GM21515 (cell line): ENCODE data around the gene ESAM.

Experiments used
- ATAC-seq: cut with Tn5 transposase; IDR thresholded peaks from one replicate; pipeline ENCODE4 v1.9.1; 2021; ENCODE audit not compliant: unreplicated experiment

ESAM gene, protein sequence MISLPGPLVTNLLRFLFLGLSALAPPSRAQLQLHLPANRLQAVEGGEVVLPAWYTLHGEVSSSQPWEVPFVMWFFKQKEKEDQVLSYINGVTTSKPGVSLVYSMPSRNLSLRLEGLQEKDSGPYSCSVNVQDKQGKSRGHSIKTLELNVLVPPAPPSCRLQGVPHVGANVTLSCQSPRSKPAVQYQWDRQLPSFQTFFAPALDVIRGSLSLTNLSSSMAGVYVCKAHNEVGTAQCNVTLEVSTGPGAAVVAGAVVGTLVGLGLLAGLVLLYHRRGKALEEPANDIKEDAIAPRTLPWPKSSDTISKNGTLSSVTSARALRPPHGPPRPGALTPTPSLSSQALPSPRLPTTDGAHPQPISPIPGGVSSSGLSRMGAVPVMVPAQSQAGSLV

DNA sequence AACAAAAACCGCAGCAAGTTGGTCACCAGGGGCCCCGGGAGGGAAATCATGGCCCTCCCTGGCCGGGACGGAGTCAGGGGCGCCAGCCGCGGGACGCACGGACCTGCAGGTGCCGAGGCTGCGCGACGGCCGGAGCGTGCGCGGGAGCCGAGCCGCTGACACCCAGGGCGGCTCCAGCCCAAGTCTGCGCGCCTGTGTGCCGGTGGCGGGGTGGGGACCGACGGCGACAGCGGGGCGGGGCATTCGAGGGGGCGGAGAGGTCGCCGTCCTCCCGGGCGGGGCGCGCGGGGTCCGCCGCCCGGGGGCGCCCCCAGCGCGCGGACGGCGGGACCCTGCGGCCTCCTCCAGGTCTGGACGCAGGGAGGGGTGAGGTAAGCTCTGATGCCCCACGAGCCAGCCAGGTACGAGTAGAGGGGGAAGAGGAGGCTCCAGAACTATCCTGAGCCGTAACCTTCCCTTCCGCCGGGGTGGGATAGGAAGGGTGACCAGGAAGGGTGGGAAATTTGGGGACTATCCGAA lies at the start of gene ESAM:
Gene ESAM, minus strand, starts transcription at position 186 of the 519 bp plus-strand sequence. Its CDS starts 136 bp downstream, at position 50.
- peak; percentile 66 for ATAC-seq

DNA sequence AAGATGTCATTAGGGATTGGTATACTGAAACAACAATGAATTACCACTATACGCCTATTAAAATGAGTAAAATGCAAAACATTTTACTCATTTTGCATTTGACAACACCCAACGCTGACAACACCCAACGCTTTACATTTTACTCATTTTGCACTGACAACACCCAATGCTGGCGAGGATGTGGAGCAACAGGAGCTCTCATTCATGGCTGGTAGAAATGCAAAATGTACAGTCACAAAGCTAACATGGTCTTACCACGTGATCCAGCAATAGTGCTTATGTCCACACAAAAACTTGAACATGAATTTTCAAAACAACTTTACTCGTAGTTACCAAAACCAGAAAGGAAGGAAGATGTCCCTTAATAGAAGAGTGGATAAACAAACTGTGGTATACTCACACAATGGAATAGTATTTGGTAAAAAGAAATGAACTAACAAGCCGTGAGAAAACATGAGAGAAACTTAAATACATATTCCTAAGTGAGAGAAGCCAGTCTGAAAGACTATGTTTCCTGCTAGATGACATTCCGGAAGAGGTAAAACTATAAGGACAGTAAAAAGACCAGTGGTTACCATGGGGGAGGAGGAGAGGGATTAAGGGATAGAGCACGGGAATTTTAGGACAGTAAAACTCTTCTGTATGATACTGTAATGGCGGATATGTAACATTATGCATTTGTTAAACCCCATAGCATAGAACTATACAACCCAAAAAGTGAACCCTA lies 49.5 kb upstream of the ESAM start:
- no peak for ATAC-seq

DNA sequence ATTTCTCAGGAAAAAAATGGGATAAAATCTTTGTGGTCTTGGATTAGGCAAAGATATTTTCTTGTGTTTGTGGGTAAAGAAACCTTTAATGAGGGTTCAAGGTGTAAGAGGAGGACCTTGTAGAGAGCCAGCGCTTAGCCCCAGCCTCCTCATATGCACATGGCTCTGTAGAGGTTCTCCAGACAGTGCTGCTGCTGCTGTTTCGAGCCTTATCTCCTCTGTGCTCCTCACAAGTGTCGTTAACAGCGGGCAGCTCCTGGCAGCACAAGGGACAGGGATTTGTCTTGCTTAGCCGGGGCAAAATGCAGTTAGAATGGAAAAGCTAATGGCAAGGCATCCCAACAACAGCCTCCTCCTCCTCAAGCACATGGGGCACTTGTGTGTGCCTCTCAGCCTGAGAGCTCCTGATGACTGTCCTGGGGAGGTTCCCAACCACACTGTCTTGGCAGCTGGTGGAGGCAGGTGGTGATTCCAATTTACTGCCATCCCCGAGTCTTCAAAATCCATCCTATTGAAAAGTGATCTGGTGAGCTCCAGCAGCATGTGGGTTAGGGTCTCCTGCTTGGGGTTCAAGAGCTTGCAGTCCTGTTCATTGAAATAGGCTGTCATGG lies 45.7 kb upstream of the ESAM start:
- ATAC-seq, result no peak

DNA sequence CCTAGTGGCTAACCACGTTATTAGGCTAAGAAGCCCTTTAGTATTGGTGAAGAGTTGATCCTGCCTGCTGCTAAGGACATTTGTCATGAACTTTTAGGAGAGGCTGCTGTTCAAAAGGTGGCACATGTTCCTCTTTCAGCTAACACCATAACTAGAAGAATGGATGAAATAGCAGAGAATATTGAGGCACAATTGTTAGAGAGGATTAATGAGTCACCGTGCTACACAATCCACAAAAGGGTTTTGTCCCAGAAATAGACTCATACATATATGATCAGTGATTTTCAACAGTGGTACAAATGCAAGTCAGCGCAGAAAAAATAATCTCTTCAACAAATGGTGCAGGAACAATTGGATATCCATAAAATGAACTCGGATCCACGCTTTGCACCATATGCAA lies 45.1 kb upstream of the ESAM start:
- ATAC-seq, result no peak

DNA sequence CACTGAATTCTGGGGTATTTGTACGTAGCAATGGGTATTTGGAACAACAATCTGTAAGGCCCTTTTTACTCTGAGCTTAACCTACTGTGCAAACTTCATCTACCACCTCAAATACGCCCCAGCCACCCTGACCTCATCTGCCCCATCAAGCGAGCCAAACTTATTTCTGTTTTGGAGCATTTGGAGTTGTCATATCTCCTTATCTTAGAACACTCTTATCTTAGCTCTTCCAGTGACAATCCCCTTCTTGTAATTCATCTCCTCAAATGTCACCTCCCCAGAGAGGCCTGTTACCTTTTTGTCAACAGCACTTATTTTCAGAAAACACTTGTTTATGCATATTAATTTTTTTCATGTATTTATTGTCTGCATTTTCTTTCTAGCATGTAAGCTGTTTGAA lies 42.8 kb upstream of the ESAM start:
- no peak for ATAC-seq

DNA sequence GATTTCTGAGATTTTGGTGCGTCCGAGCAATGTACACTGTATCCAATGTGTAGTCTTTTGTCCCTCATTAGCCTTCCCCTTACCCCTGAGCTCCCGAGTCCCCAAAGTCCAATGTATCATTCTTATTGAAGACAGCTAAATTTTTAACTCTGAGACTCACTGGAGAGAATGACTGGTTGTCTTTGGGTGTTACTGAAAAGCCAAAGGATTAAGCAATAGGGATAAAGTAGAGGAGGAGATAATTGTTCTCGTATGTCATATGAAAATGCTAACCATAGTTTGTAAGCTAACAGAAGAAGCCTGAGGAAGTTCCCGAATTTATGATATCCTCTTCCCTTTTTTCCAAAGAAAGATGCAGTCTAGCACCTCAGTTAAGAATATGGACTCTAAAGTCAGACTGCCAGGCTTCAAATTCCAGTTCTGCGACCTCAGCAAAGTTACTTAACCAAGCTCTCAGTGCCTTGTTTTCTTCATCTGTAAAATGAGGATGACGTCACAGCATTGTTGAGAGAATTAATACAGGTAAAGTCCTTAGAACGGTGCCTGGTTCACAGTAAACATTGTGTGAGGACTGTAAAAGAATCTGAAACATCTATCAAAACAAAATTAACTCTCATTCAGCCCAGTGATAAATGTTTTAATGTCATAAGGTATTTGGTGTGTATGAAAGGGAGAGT lies 39.7 kb upstream of the ESAM start:
- no peak for ATAC-seq

DNA sequence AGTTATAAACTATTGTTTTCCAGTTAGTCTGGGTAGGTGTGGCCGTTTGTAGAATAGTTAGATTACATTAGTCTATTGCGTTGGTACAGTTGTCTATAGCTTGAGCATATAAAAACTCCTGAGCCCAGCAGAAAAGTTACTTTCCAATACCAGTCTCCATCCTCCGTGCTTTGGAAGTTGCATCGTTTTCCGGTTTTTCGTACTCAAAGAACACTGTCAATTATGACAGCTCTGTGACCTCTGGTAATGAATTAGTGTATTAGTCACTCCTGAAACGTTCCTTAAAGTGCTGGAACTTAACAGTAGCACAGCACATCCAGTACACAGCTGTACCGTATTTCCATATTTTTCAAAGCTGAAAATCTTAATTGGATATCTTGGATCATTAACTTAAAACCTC lies 38.9 kb upstream of the ESAM start:
- no peak for ATAC-seq

DNA sequence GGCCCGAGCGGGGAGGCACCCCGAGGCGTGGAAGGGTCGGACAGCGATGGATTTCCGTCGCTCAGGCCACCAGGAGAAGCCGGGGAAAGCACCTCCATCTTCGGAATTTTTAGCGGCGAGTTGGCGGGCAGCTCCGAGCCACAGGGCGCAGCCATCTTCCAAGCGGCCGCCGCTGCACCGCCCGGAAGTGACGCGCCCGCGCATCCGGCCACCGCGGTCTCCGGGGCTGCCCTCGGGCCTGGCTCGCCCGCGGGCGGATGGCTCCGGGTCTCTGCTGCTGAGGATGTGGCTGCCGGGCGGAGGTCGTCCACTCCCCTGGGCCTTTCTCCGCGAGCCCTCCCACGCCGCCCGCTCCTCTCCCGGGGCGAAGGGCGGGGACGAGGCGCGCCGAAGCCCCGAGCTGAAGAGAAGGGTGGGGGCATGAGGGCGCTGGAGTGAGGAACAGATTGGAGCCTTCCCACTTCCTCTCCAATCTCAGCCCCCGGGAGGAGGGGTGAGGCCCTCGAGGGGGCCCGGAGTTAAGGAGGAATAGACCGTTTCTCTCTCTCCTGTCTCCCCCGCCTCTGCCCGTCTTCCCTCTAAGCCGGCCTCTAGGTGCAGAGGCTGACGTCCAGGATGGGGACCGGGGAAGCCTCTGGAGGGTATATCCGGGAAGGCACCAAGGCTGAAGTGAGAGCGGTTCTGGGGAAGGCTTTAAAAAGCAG lies 38.3 kb upstream of the ESAM start, which contains the start of gene MSANTD2:
Gene MSANTD2, minus strand, starts transcription at position 181 of the 704 bp plus-strand sequence. Its CDS starts 26 bp downstream, at position 155.
- ATAC-seq, result peak; percentile 89

DNA sequence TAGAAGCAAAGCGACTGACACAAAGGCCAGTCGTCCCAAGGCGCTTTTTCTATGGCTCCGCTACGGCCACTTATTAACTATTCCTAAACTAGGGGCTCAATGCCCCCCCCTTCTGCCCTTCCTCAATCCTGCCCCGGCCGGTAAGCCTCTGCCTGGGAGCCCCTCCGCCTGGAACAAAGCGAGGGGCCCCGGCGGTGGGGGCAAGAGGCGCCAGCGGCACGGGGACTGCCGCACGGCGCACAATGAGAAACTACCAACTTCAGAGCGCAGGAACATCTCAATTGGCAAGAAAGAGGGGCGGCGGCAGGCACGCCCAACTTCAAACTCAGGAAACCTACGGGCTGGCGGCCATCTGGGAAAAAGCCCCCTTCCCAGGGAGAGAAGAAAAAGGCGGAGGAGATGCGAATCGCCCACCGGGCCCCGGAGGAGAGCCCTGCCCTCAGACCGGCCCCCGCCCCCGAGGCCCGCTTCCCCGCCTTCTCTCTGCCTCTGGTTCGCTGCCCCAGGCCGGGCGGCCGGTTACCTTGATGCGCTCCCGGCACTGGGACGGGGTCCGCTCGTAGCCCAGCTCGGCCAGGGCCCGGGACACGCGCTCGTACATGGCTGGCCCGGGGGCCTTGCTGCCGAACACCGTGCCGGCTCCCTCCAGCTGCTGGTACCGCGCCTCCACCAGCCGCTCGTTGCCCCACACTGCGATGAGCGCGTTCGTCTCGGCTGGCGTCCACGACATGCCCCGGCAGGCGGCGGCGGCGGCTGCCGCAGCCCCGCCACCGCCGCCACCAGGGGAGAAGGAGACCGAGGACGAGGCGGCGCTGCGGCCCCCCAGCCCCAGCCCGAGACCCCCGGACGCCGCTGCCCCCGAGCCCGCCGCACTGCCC lies 37.5 kb upstream of the ESAM start:
- peak; percentile 41 for ATAC-seq

DNA sequence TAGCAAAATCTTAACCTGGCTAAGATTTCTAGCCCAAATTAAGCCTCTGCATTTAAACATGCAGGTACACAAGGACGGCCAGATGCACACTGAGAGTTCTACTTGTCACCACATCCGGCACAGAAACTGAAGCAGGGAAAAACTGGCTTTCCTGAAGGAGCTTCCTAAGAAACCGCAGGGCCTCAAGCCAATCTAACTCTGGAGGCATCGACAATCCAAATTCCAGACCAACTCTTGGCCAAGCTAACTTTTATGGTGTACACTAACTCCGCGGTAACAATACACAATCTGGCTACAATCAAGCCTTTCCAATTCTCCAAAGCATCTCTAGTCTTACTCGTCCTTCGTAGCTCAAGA lies 36.9 kb upstream of the ESAM start:
- ATAC-seq, result peak; percentile 21

DNA sequence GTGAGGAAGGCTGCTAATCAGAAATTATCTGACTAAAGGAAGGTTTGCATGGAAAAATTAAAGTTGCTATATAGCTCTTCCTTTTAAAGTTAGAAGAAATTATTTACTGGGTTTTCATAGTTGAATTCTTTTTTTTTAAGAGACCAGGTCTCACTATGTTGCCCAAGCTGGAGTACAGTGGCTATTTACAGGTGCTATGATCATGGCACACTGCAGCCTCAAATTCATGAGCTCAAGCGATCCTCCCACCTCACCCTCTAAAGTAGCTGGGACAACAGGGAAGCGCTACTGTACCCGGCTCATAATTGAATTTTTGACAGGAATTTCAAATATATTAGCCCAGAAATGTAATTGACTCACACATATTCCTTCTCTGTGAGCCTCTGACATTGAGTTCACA lies 34.2 kb upstream of the ESAM start:
- ATAC-seq, result no peak

DNA sequence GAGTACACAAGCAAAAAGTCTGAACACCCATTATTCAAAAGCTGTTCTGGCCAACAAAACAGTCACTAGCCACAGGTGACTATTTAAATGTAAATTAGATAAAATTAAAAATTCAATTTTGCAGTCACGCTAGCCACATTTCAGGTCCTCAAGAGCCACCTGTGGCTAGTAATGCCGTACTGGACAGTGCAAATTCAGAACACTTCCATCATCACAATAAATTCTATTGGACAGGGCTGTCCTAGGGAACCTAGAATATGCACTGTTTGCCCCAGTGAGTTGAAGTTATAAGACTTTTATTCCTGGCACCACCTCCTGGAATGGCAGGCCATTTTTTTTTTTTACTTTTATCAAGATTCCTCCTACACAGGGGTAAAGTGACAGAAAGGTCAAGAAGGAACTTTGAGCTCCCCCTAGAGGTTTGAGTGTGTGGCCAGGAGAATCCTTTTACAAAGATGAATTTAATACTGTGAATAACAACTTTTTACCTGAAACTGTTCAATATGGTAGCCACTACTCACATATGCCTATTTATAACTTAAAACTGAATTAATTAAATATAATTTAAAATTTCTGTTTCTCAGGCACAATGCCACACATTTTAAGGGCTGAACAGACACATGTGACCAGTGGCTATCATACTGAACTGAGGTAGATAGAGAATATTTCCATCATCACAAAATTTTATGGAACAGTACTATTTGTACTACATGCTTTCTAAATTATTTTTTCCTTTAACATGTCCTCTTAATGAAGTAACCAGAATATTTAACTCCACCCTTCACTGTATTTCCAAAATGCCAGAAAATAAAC lies 31.6 kb upstream of the ESAM start:
- peak; percentile 49 for ATAC-seq

DNA sequence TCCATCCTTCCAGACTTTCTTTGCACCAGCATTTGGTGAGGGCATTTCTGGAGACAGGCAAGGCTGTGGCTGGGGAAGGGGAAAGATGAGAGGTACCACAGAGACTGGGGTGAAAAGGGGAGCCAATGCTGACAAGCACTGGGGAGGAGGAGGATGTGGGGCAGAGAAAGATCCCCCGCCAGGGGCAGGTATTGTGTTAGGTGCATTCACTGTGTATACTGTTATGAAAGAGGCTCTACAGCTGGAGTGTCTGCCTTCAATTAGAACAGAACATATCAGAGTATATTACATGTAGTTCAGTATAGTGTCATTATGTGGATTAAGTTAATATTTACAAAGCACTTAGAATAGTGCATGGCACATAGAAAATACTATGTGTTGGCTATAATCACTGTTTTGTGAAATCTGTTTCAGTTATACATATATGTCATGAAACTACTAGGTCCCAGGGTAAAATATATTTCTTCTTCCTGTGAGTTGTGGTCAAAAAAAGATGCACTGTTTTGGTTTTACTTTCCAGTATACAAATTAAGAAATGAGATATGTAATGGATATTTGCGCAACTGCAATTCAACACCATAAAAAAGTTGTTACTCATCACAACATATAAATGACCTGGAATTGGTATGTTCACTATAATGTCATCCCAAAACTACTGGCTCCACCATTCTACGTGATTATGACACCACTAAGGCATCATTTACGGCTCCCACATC lies 29.7 kb upstream of the ESAM start:
- ATAC-seq, result peak; percentile 80

DNA sequence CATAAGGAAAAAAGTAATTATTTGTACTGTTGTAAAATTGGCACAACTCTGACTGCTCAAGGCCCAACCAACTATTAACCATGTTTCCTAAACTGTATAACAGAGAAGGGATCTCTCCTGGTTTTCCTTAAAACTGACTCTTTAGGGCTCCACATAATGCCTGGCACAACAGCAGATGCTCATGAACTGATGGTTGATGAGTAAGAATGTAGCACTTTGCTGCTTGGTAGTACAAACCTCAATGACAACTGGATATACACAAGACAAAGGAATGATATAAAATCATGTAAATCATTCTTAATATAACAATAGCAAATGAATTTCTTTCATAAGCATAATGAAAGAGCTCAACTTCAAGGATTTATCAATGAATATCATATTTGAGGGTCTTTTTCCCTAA lies 26.4 kb upstream of the ESAM start:
- no peak for ATAC-seq

DNA sequence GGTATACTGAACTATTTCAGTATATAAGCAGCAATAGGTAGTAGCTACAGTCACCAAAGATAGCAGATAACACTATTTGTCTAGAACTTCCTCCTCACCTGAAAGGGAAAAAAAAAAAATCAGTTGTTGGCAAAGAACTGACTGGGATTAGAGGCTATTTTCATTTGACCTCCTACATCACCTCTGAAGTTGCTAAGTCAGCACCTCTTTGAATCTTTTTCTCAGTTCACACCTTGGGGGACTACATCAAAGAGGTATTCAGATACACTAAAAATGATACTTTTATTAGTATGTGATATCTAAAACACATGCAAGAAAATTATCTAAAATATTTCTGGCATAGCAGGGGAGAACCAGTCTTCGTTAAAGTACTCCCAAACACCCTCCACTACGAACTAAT lies 22.0 kb upstream of the ESAM start:
- ATAC-seq, result no peak

DNA sequence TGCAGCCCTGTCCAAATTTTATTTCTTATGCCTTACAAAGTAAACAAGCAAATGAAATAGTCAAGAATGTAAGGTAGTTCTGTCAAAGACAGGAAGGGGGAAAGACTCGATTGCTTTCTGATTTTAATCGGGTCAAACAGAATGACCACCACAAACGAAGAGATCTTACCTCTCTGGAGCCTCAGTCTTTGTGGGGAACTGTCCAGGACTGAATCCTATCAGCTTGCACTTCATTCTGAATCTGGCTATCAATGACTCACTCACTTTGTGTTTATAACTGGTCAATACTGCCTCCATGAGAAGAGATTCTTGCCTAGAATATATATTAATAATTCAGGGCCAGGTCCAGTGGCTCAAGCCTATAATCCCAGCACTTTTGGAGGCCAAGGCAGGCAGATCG lies 20.9 kb upstream of the ESAM start:
- ATAC-seq, result no peak

DNA sequence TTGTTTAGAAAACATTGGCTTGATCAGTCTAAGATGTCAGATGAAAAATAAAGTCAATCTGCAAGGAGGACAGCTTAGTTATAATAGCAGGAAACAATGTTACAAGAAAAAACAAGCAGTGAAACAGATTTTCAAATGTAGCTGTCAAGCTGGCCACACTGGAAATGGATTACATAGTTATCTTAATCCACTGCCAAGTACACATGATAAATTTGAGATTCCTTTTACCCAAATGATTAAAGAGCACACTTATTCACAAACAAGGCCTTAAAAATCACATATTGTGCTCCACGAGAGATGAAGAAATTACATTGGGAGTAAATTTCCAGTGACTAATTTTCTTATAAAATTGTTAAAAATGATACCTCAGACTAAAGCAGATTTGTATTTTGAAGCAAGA lies 17.5 kb upstream of the ESAM start:
- no peak for ATAC-seq

DNA sequence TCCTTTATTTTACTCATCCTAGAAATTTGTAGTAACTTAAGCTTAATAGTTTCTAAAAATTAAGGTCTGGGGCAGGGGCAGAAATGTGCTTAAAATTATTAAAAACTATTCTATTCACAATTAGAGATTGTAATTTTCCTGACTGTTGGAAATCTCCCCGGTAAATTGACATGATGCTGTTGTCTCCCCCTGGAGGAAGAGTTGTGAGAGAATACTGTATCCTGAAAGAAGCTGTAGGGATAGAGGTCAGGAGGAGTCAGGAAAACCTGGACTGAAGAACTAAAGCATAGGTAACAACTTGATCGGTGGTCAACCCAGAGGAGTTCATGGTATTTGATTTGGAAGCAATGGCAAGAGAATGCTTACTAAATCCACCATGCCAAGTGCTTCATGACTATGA lies 16.2 kb upstream of the ESAM start:
- no peak for ATAC-seq
